GM21717 (cell line): ENCODE data around the gene CCDC185.

Source experiments
- ATAC-seq: cut with Tn5 transposase; IDR thresholded peaks from one replicate; pipeline ENCODE4 v1.9.1; 2021; ENCODE audit warnings: mild to moderate bottlenecking, moderate library complexity; ENCODE audit not compliant: unreplicated experiment

Gene CCDC185

DNA sequence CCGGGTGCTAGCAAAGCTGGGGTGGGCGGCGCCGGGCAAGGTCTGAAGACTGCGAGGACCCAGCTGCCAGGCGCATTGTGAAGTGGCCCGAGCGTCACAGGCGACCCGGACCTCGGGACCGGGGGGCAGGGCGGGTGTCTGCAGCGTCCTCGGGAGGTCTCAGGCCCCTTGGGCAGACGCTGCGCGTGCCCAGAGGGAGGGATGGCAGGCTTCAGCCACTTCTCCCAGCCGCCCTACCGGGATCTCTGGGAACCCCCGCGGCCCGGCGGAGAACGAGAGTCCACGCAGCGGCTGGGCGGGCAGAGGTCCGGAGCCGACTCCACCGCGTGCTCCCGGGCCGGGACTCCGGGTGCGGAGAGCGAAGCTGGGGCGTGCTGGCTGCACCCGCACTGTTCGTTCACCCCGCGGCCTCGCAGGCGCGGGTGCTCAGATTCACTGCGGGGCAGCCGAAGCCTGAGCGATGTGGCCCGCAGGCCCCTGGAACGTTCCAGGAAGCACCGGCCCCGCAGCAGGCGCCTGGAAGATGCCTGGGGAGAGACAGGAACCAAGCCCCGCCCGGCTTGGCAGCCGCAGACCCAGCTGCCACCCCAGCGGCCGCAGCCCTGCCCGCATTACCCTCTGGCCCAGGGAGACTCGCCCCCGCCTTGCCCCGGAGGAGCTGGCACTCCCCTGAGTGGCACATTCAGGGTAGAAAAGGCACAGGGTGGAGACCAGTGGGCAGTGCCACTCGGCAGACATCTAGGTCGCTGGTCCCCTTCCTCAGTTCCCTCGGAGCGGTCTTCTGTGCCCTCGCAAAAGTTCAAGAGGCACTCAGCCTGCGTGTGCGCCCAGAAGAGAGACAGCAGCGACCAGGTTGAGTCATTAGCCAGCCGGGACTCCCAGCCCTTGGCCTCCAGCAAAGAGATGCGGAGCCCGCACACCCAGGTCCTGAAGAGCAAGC is at the start of gene CCDC185:
Gene CCDC185, plus strand, starts transcription at position 141 of the 940 bp plus-strand sequence. Its CDS starts 61 bp downstream, at position 202.
- ATAC-seq: no peak

DNA sequence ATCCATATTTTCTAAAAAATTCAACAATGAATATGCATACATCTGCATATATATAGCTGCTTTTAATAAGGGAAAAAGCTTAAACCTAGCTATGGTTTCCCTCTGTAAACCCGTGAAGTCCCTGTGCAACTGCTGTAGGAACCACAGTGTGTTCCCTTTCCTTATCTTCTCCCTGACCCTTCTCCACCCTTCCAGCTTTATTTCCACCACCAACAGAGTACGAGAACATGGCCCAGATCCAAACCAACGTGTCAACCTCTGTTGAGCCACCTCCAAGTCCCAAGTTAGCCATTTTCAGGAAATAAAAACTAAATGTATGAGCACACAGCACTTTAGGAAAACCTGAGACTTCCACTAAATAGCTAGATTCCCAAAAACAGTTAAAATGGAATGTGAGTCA is 49.5 kb upstream of the CCDC185 start:
- no peak for ATAC-seq

DNA sequence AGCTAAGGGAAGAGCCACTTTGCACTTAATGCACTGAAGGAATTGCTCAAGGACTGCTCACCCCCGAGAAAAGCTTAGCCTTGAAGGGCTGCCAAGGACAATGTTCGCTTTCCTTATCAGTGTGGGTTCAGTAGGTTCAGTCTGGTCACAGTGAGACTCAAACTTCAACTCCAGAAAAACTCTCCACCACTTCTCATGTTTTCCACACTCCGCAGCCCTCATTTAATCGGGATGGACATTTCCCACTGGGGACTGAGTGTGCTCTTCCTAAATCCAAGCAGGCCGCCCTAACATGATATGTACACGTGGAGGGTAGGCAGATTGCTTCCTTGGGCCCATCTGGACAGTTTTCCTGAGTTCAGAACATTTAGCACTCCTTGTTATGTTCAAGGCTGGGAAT is 48.7 kb upstream of the CCDC185 start:
- ATAC-seq: no peak

DNA sequence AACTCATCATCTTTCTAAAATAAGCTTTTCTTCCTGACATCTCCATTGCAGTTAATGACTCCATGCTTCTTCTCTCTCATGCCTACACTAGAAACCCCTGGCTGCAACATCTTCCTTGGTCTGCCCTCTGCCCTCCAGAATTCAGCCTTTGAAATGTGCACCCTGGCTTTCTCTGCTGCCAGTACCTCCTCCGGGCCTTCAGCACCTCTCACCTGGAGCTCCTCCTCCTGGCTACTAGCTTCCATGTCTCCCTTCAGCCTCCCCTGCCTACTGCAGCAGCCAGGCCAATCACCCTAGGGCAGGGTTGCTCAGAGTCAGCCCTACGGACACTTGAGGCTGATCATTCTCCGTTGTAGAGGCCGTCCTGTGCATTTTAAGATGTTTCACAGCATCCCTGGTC is 47.5 kb upstream of the CCDC185 start:
- no peak for ATAC-seq

DNA sequence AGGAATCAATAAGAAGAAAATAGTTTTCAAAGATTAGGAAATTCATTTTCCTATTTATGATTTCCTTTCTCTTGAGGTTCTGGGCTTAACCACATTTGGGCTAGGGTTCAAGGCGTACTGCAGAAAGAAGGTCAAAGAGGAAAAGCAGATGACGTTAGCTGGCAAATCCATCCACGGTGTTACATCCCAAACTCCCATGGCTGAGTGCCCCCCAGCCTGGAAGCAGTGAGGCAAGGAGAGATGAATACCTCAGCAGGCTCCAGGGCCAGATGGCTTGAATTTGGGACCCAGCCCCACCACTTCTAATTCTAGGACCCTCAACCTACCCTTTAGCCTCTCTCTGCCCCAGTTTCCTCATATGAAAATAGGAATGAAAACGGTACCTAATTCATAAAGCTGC is 46.9 kb upstream of the CCDC185 start:
- no peak for ATAC-seq

DNA sequence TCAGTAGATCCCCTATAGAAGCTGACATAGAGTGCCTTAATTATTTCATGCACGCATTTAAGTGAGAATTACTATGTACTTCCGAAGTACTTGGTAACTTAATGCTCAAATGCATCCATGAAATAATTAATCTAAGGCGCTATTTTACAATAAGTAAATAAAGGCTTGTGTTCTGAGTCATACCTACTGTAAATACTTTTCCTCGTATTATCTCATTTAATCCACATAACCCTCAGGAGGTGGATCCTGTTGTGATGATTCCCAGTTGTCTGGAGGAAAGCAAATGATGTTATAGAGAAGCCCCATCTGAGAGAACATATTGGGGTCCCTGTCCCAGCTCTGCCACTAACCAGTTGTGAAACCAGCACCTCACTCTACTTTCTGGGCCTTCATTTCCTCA is 45.6 kb upstream of the CCDC185 start:
- ATAC-seq: no peak

DNA sequence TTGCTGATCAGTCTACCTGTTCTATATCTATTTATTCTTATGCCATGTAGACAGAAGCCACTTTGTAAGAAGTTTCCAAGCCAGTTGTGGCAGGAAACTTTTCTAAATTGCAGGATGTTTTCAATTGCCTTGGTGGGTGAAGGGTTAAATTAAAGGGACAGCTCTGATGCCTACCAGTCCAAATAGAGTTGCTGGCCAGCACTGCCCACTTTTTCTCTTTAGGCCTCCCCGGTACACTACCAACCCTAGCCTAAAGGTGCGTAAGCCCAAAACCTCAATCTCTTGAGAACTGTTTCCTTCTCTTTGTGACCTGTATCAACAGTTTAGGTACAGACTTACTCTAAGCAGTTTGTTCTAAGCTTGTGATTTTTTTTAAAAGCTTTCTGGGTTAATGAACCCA is 44.8 kb upstream of the CCDC185 start:
- no peak for ATAC-seq

DNA sequence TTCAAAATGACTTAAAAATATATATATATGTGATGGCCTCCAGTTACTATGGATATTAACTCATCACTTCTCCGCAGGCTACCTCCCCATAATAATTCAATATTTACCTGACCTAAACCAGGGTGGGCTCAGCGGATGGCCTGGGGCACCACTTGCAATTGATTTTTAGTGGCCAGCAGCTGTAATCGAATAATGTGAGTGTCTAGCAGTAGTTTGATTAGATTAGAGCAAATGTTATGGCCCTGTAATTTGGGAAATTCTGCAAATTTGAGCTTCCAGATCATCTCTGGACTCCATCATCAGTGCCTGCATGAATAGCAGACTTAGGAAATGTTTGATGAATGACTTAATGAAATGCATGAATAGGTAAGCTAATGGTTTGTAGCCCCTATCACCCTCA is 44.0 kb upstream of the CCDC185 start:
- no peak for ATAC-seq

DNA sequence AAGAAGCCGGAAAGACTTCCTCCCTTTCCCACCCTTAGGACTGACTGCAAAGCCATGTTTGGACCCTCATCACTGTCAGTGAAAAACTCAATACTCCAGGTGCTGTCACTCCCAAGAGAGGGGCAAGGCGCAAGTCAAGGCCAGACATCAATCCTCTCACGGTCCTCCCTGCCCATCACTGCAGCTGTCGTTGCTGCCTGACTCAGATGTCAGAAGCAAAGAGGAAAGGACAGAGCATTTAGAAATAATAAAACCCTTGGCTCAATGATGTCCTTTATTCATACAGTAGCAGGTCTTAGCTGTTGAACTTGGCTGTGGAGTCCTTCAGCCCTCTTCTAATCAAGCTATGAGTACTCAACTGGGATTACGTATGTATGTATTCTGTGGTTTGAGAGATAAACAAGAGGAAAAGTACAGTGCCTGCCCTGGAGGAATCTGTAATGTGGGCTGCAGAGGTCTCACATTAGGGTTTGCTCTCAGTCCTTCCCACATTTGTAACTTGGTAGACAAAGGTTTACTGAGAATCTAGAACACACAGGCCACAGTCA is 42.8 kb upstream of the CCDC185 start:
- ATAC-seq: no peak

DNA sequence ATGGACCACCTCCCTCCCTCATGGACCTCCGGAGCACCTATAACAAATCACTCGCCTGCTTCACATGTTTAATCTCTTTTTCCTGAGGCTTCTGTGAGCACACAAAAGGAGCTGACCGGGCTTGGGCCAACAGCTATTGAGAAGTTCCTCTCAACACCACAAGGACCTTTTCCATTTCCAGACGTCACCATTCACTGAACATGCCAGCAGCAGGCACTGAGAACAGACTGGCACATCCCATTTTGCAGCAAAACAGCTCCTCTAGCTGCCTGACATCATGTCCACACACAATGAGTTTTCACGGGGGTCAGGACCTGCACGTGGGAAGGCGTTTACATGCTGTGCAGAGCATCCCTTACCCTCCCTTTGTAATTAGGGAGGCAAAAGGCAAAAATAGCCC is 40.3 kb upstream of the CCDC185 start:
- no peak for ATAC-seq

DNA sequence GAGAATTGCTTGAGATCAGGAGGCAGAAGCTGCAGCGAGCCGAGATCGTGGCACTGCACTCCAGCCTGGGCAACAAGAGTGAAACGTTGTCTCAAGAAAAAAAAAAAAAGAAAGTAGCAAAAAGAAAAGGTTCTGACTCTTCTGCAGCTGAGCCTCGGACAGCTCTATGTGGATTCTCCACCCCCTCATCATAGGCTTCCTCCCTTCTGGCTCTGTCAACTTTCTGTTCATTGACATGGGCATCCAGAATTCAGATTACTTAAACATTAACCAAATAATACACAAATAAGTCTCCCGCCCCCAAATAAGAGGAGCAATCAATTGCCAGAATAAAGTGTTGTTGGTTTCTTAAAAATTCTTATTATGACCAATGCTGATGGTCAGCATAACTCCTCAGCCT is 39.3 kb upstream of the CCDC185 start:
- no peak for ATAC-seq

DNA sequence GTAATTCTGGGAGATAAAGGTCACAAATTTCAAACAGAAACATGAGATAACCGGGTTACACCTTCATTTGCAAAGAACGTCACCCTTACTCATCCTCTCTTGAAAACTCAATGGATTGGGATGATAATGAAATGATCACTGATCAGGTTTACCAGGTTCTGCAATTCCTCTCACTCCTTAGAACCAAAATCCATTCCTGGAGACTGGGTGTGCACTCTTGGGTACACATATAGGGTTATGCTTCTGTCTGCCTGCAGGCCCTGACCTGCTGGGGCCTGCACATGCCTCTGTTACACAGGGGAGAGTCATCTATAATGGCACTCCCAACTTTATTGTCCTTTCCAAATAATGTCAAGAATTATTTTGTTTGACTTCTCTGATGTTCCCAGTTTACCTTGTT is 37.5 kb upstream of the CCDC185 start:
- no peak for ATAC-seq

DNA sequence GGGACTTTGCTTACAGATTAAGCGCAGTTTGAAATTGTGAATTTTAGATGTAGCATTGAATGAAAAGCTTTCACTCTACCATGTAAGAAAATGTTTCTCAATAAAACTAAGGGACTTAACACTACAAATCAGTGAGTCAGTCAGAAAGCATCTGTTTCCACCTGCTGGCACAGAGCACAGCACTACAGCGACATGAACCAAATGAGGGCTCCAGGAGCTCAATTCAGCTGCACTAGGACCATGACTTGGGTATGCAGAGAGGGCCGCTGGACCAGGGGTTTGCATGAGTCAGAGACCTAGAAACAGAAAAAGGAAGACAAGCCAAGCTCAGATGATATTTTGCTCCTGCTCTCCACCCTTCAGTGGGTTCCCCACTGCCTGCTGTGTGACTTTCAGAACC is 34.4 kb upstream of the CCDC185 start:
- ATAC-seq: no peak

DNA sequence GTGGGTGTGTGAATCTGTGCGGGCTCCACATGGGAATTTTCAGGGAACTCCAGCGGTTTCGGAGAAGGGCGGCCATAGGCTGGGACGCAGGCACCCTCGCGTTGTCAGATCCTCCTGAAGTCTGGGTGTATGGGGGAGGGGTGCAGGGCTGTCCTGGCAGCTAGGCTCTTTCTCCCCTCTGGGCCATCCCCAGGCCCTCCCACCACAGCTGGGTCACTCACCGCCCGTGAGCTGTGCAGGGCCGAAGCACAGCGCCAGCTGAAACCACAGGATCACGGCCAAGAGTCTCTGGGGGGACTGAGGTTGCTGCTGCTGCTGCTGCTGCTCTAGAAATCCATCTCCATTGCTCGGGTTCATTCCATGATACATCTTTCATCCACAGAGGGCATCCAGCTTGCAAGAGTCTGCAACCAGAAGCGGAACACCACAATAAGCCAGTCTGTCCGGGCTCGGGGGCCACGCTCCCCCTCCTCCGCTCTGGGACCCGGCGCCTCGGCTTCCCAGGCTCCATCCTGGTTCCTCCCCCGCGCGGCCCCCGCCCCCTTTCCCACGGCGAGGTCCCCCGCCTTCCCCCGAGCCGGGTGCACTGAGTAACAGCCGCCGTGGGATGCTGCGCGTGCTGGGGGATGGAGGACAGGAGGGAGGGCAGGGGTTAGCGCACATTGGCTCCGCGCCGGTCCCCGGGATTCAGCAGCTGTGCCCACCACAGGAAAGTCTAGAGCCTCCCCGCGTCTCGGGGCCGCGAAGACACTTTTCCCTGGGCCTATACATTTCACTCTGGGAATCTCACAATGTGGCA is 30.0 kb upstream of the CCDC185 start:
- ATAC-seq: no peak

DNA sequence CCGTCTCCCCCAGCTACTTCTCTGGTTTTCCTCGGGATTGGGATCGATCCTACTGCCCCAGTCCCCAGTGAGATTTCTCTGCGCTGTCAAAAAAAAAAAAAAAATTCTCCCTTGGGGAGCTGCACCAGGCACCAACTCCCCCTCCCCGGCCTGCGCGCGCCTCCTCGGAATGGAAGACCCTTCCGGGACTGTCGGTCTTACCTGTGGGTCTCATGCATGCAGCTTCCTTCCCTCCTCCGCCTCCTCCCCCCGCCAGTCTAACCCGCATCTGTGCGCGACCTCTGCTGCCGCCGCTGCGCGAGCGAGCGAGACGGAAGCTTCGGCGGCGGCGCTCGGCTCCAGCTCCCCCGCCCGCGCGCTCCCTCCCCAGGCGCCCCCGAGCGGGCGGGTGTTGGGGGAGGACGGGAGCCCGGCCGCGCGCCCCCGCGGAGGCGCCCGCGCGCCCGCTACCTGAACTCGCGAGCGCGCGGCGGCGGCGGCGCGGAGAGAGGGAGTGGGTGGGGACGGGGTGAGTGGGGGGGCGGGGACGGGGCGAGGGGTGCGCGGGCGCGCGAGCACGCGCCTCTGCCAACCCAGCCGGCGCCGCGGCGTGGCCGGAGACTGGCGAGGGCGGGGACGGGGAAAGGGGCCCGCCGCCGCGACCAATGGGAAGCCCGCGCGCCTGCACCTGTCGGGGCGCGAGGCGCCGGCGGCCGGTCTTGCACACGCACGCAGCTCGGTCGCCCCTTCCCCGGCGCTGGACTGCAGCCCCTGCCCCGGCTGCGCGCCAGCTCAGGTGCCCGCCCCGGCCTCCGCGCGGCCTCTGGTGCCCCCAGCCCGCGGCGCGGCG is 29.1 kb upstream of the CCDC185 start, which contains the start of gene SUSD4:
Gene SUSD4, minus strand, starts transcription at position 321 of the 829 bp plus-strand sequence. CDS start 751 bp downstream, outside the sequence.
- no peak for ATAC-seq

DNA sequence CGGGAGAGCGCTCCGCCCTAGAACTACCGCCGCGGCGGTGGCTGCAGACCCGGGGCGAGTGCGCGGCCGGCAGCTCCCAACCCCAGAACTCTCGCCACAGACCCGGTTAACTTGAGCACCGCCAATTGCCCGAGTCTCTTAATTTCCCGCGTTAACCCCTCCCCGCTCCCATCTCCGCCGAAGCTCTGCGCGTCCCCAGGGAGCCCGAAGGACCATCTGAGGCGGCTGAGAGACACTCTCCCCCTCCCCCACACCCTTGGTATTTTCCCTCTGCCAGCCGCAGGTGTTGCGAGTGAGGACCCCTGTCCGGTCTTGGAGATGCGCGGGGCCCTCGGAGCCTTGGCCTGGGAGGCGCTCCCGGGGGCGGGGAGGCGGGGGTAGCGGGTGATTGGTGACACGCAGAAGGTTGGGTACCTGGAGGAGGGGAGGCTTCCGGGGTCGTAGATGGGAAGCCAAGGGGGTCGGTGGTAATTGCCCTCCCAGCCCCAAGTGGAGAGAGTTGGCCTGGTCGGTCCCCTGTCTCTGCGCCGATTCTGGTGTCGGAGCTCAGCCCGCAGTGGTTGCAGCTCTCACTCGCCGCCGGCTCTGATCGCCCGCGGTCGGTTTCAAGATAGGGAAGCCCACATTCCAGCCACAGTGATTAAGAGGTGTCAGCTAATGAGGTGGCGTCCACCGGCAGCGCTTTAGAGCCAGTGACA is 28.4 kb upstream of the CCDC185 start:
- ATAC-seq: no peak

DNA sequence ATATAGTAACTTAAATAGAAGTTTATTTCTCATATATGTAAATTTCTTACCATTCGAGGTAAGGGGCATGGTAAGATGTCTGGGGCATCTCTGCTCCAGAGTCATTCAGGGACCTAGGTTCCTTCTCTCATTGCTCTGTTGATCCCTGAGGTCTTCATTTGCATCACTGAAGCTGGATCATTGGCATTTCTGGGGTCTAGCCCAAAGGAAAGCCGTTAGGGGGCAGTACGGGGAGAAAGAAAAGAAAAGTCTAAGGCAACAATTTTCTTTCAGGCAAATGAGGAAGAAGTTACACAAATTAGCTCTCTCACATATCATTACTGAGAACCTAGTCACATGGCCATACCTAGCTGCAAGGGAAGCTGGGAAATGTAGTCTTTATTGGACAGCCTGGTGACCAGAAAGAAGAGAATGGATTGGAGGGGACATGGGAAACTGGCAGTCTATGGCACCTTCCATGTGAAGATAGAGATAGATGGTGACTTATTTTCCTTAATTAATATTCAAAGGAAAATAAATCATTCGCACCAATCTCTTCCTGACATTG is 19.1 kb upstream of the CCDC185 start:
- no peak for ATAC-seq

DNA sequence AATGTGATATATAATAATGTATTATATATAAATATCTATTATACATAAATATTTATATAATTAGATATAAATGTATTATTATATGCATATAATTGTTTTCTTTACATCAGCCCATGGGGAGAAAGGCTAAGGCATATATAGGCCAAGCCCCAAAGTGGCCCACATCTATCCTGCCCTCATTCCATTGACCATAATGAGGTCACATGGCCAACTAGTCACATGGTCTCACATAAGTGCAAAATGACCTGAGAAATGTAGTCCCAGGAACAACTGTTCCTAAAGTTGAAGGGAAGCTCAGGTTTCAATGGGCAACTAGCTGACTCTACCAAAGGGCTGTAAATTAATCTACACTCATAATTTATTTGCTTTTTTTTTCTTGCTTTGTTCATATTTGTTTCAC is 14.5 kb upstream of the CCDC185 start:
- ATAC-seq: no peak

DNA sequence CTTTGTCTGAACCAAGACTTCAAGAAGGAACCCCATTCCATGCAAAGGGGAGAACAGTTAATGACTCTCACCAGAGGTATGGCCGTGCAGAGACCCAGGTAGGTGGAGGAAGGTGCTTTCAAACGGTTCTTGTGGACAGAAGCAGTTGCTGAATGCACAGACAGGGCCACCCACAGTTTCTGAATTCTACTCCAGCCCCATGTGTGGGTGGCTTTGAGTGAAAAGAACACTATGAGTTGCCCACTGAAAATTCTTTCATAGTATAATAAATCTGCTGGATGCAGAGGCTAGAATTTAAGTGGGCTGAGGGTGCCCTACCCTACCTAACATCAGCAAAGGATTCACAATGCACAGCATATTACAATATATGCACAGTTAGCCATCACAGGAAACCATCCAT is 7.2 kb upstream of the CCDC185 start:
- ATAC-seq: no peak

DNA sequence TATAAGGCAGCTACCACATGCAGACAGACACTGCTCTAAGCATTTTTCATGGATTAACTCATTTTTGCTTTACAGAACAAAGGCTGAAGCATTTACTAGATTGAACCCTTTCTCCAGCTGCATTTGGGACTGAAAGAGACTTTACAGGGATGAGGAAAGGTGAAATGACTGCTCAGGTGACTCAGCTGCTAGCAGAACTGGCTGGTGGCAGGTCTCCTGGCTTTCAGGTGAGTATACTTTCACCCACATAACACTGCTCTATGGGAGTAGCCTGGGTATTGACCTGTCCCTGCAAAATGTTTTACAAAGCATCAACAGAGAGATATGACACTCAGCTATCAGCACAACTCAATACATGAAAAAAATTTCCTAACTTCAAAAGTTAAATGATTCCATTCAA is 2.6 kb upstream of the CCDC185 start:
- no peak for ATAC-seq
